ENCODE measurements around the gene RORB.

DNA sequence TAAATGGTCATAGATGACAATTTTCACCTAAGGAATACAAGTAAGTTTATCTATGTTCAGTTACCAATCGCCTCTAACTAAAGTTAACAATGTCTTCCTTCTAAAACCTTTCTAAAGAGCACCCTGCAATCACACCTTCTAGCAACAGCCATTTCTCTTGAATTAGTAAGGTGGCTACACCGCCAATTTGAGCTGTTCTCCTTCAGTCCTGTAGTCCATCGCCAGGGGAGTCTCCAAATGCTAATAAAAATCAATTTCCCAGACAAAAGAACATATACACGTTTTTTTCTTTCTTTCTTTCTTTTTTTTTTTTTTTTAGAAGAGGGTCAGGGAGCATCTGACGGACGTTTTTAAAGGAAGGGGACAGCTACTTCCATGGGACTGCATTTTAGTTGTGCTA is 729 bp upstream of the RORB start:
- TF ChIP-seq SP1 (CRISPR knock-in tag; conservative IDR thresholded peaks at IDR 0.05): no peak
- TF ChIP-seq, protein P1, sequence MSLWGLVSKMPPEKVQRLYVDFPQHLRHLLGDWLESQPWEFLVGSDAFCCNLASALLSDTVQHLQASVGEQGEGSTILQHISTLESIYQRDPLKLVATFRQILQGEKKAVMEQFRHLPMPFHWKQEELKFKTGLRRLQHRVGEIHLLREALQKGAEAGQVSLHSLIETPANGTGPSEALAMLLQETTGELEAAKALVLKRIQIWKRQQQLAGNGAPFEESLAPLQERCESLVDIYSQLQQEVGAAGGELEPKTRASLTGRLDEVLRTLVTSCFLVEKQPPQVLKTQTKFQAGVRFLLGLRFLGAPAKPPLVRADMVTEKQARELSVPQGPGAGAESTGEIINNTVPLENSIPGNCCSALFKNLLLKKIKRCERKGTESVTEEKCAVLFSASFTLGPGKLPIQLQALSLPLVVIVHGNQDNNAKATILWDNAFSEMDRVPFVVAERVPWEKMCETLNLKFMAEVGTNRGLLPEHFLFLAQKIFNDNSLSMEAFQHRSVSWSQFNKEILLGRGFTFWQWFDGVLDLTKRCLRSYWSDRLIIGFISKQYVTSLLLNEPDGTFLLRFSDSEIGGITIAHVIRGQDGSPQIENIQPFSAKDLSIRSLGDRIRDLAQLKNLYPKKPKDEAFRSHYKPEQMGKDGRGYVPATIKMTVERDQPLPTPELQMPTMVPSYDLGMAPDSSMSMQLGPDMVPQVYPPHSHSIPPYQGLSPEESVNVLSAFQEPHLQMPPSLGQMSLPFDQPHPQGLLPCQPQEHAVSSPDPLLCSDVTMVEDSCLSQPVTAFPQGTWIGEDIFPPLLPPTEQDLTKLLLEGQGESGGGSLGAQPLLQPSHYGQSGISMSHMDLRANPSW (CRISPR knock-in tag; conservative IDR thresholded peaks at IDR 0.05; ENCODE audit: low read depth): no peak
- TF ChIP-seq ESRRA (CRISPR knock-in tag; IDR thresholded peaks at IDR 0.05; ENCODE audit: borderline replicate concordance): no peak
- no peak for TF ChIP-seq CREM (CRISPR knock-in tag; IDR thresholded peaks at IDR 0.05)
